Lung (tissue), 12 donors: ENCODE data around the gene MPHOSPH8. TPM values are rescaled to one million over a fixed set of nuclear protein-coding genes. Genes with fewer than 3 reads are reported as not detected.

Experiments
- ATAC-seq: fragments of 200-7000 bp; cut with Tn5 transposase; one replicate; pipeline ENCODE4 v1.9.1; 2020; ENCODE audit warnings: moderate number of reproducible peaks; ENCODE audit not compliant: insufficient read depth, low FRiP score
- DNase-seq, 3 donors: peaks; one replicate each; pipeline ENCODE4 v3.0.0-alpha.2; 2013 to 2017
- H3K27ac ChIP-seq, 2 donors: one replicate each; pipeline ENCODE4 v1.5.1; 2013; ENCODE audit warnings: mild to moderate bottlenecking in 2 of 2, moderate library complexity in 2 of 2, control low read depth in 1 of 2, inconsistent platforms in 1 of 2, low read depth in 1 of 2, low read length in 1 of 2
- H3K27me3 ChIP-seq, 3 donors: one replicate each; pipeline ENCODE4 v1.5.1; 2013; ENCODE audit warnings: low read length in 2 of 3; ENCODE audit not compliant: control insufficient read depth in 3 of 3, insufficient read depth in 3 of 3
- H3K36me3 ChIP-seq, 4 donors: one replicate each; pipeline ENCODE4 v1.5.1; 2013; ENCODE audit warnings: low read length in 4 of 4, mild to moderate bottlenecking in 1 of 4, moderate library complexity in 1 of 4; ENCODE audit not compliant: control insufficient read depth in 4 of 4, insufficient read depth in 4 of 4
- H3K4me1 ChIP-seq, 5 donors: one replicate each; pipeline ENCODE4 v1.5.1; 2013; ENCODE audit warnings: low read length in 5 of 5, mild to moderate bottlenecking in 2 of 5, moderate library complexity in 1 of 5; ENCODE audit not compliant: control insufficient read depth in 5 of 5, insufficient read depth in 5 of 5
- H3K4me3 ChIP-seq: one replicate; pipeline ENCODE4 v1.5.1; 2013; ENCODE audit warnings: mild to moderate bottlenecking, control low read depth, moderate library complexity
- H3K9ac ChIP-seq, 2 donors: one replicate each; pipeline ENCODE4 v1.5.1; 2013; ENCODE audit warnings: low read length in 2 of 2, control low read depth in 1 of 2; ENCODE audit not compliant: insufficient read depth in 1 of 2
- H3K9me3 ChIP-seq, 4 donors: one replicate each; pipeline ENCODE4 v1.5.1; 2013; ENCODE audit warnings: low read length in 3 of 4, mild to moderate bottlenecking in 1 of 4, moderate library complexity in 1 of 4; ENCODE audit not compliant: control insufficient read depth in 4 of 4, insufficient read depth in 3 of 4
- WGBS, 2 donors: extraction: QIAGEN DNeasy Blood & Tissue Kit; methylation state at CpG; one replicate each; pipeline ENCODE4 v1.1.7; 2013; 5-methylcytosine and 5-hydroxymethylcytosine counted together
- polyA plus RNA-seq, 2 donors: library from polyadenylated mRNA; stranded (reverse); fragments of 200-250 nt; gene quantifications; one replicate each; pipeline ENCODE4 v1.2.1, GENCODE V29; 2013
- total RNA-seq, 2 donors: library from RNA; depleted of rRNA in 1 of 2; stranded (reverse); fragments of >200 nt in 1 of 2; gene quantifications; one replicate each; pipeline ENCODE4 v1.2.1, GENCODE V29; 2014 to 2021
- TF ChIP-seq, protein P1 (sequence below): IDR thresholded peaks from 2 replicates; pipeline ENCODE4 v1.5.1; 2012; ENCODE audit warnings: mild to moderate bottlenecking; ENCODE audit errors: control extremely low read depth, extremely low read depth
- donor health status: control.
- donor health status: control.
- donor health status: Bipolar disorder and iron deficiency.
- donor health status: healthy.
- donor health status: DM: yes; HTN: yes; CAD: no.

The MPHOSPH8 gene
- total and polyA plus RNA-seq, 4 donors: 16.5 to 39.1 (median 29.6) TPM

- Histone ChIP-seq H3K27me3 (no peaks in the 10 kb centered on the region), H3K9me3 (no peaks in the 10 kb centered on the region), H3K4me1 (no peaks in the 10 kb centered on the region), H3K27ac (no peak overlapping the region), H3K36me3 (peaks cover 21 to 31% (median 24%) of the 10 kb centered on the region in 4 donors), H3K4me3 (no peak overlapping the region), H3K9ac (no peak overlapping the region)
- TF ChIP-seq, protein P1, sequence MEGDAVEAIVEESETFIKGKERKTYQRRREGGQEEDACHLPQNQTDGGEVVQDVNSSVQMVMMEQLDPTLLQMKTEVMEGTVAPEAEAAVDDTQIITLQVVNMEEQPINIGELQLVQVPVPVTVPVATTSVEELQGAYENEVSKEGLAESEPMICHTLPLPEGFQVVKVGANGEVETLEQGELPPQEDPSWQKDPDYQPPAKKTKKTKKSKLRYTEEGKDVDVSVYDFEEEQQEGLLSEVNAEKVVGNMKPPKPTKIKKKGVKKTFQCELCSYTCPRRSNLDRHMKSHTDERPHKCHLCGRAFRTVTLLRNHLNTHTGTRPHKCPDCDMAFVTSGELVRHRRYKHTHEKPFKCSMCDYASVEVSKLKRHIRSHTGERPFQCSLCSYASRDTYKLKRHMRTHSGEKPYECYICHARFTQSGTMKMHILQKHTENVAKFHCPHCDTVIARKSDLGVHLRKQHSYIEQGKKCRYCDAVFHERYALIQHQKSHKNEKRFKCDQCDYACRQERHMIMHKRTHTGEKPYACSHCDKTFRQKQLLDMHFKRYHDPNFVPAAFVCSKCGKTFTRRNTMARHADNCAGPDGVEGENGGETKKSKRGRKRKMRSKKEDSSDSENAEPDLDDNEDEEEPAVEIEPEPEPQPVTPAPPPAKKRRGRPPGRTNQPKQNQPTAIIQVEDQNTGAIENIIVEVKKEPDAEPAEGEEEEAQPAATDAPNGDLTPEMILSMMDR: no peak
- DNase-seq: no peak
- WGBS, 2 donors: 94 to 96% methylated on average over 3 of the region's 3 CpGs
- no peak for ATAC-seq
These were observed 42.7 kb downstream of the MPHOSPH8 start for GRCh38 chr13:19676168-19676567.

DNA sequence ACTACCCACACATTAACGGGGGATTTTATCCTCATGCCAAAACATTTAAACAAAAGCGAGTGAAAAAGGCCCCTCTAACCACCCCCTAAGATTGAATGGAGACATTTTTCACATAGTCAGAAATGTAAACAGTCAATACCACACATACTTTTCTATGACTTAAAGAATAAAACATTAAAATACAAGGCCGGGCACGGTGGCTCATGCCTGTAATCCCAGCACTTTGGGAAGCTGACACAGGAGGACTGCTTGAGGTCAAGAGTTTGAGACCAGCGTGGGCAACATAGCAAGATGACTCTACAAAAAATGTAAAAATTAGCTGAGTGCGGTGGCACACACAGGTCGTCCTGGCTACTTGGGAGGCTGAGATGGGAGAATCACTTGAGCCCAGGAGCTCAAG, 47.3 kb downstream of the MPHOSPH8 start:
- TF ChIP-seq, protein P1: no peak
- H3K4me3 ChIP-seq: no peak overlapping the region
- H3K9me3 ChIP-seq: no peaks in the 10 kb centered on the region
- peaks cover 0 to 4% (median 0%) of the 10 kb centered on the region in 5 donors for H3K4me1 ChIP-seq
- peaks cover 2 to 12% (median 4%) of the 10 kb centered on the region in 4 donors for H3K36me3 ChIP-seq
- ATAC-seq (no peak), DNase-seq (no peak)
- no peaks in the 10 kb centered on the region for H3K27me3 ChIP-seq
- H3K9ac ChIP-seq: no peak overlapping the region
- WGBS, 2 donors: 87 to 88% methylated on average over 7 of the region's 7 CpGs
- H3K27ac ChIP-seq: no peak overlapping the region

DNA sequence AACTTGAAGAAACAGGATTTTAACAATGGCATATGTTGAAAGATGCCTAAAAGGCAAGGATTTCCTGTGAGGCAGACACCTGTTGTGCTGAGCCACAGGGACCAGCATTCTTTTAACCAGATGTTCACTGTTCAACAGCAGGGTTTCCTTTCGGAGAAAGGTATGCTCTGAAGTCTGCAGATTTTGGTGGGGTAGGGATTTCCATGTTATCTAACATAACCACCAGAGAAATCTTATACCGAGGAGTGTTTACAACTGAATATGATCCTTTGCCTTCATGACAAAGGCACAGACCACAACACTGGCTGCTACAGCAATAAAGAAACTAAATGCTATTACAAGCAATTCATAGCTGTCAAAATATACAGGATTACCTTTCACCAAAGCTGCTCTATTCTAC, 48.1 kb downstream of the MPHOSPH8 start:
- H3K27ac ChIP-seq: no peak overlapping the region
- DNase-seq (no peak), ATAC-seq (no peak)
- TF ChIP-seq, protein P1: no peak
- no peaks in the 10 kb centered on the region for H3K27me3 ChIP-seq
- H3K4me3 ChIP-seq: no peak overlapping the region
- H3K9ac ChIP-seq: peak overlapping the region in 1 of 2 donors; percentile 13
- H3K36me3 ChIP-seq: peaks cover under 1 to 7% (median 2%) of the 10 kb centered on the region in 4 donors
- peaks cover 0 to 4% (median 0%) of the 10 kb centered on the region in 5 donors for H3K4me1 ChIP-seq
- H3K9me3 ChIP-seq: no peaks in the 10 kb centered on the region
- WGBS, 2 donors: 50 to 69% methylated on average over 2 of the region's 2 CpGs

DNA sequence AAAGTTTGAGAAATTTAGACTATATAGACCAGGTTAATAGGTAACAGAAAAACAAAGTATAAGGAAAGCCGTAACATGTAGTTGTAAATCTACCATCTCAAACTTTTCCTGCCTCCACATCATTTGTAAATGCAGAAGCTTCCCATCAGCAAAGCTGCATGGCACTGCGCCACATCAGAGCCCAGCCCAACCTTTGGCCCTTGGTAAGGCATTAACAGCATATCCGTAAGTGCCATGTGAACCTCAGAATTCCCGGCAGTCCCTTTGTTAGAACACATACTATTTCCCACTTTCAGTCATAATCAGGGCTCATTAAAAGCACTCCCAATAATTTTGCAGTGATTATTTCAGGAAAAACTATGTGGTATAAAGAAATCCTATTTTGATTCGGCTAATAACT, 51.6 kb downstream of the MPHOSPH8 start:
- DNase-seq (peak in 1 of 3 donors; percentile 28), ATAC-seq (no peak)
- peaks cover 0 to 12% (median 6%) of the 10 kb centered on the region in 4 donors for H3K36me3 ChIP-seq
- 52 to 55% methylated on average over 5 of the region's 5 CpGs for WGBS, 2 donors
- H3K27me3 ChIP-seq: no peaks in the 10 kb centered on the region
- H3K9ac ChIP-seq: no peak overlapping the region
- no peaks in the 10 kb centered on the region for H3K9me3 ChIP-seq
- H3K4me3 ChIP-seq: no peak overlapping the region
- TF ChIP-seq, protein P1: no peak
- H3K4me1 ChIP-seq: peaks cover 0 to 4% (median 0%) of the 10 kb centered on the region in 5 donors
- H3K27ac ChIP-seq: no peak overlapping the region
